NCI-H82 (cell line): ENCODE measurements around the gene COQ7.

ENCODE experiments used
- DNase-seq: peaks from one replicate; lab custom pipeline; 2025; lab: John Stamatoyannopoulos, UW

Gene COQ7

DNA sequence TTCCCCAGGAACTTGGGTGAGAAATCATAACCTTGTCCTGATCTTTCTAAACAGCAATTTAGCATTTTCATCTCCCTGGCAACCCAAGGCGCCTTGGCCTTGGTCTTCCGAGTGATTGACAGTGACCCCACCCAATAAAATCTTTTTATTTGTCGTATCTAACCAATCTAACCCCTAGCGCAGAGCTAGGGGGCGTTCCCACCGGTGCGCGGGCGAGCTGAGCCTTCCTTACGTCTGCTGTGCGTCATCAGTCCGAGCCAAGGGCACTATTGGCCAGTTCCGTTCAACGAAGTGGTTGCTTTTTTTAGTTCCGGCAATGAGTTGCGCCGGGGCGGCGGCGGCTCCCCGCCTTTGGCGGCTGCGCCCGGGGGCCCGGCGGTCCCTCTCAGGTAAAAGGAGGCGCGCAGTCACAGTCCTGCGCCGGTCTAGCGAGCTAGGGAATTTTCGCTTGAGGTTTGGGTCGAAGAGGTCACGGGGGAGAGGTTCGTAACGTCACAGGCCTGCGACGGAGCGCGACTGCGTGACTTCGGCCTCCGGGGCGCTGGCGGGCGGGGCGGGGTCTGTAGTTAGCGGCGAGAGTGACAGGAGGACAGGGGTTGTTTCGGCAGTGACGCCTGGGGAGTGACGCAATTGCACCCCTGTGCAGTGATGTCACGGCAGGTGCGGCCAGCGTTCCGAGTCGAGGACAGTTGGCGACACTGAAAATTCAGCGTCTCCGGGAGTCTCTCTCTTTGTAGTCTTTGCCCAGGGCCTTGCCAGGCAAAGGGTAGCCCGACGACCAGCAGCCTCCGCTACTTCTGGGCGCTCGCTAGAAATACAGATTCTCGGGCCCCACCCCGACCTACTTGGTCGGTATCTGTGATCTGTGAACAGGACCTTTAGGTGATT lies at the start of gene COQ7:
COQ7 (plus strand) TSS at position 266 of the 888 bp plus-strand sequence; CDS start at position 317, 51 bp downstream.
- DNase-seq, result peak; percentile 100

DNA sequence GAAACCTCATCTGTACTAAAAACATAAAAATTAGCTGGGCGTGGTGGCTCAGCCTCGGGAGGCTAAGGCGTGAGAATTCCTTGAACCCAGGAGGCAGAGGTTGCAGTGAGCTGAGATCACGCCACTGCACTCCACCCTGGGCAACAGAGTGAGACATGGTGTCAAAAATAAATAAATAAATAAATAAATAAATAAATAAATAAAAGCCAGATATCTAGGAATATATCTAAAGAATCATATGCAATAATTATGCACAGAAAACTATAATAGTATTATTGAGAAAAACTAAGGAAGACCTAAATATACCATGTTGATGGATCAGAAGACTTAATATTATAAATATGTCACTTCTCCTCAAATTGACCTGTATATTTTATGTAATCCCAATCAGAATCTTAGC lies 46.7 kb upstream of the COQ7 start:
- no peak for DNase-seq

DNA sequence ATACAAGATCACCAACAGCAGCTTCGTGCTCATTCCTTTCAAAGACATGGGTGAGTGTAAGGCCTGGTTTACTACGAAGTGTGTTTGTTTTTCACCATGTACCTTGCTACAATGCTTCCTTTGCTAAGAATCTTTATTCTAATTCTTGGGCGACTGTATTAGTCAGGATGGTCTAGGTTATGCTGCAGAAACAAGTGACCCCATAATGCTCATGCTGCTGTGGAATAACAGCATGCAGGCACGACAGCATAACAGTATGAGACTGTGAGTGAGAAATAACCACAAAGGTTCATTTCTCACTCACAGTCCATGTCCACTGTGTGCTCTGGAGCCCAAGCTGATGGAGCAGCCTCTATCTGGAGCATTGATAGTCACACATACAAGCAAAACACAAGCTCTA lies 45.7 kb upstream of the COQ7 start:
- DNase-seq, result no peak

DNA sequence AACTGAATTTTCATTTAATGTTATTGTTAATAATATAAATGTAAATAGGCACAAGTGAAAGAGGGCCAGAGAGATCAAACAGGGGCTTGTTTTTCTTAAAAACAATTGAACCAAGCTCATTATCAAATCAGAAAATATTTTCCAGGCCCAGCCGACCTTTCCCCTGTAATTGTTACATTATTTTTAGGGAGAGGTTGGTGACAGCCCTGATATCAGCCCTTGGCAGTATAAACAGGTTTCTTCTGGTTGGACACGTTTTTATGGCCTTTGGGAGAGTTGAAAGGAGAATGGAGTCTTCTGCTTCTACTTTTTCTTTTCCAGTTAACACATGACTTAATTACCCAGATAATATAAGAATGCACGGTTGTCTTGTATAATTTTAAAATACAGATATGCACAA lies 40.0 kb upstream of the COQ7 start:
- DNase-seq, result no peak

DNA sequence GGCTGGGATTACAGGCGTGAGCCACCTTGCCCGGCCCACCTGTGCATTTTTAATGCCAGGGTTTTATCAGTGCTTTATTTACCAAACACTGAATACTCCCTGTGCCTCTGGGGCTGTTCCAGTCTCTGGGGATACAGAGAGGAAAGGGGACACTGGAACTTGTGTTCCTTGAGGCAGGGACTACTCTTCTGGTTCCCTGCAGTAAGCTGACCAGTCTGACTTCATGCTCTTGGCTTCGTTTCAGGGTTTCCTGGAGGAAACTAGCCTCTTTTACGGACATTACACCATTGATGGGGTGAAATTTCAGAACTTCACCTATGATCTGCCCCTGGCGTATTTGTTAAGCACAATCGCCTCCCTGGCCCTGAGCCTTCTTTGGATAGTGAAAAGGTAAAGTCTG lies 37.4 kb upstream of the COQ7 start:
- DNase-seq, result no peak

DNA sequence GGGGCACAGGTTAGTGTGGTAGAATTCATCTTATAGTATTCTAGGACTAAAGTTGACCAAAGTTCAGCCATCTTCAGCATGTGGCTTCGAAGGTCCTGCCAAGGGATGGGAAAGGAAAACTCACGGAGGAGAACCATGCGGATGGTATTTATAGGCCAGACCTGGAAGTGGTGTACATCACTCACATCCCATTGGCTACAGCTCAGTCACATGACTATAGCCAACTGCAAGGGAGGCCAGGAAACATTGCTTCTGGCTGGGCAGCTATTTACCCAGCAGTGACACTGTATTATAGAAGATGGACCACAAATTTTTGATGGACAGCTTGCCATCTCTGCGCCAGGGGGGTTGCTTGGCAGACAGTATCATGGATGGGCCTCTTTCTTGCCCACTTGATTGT lies 35.7 kb upstream of the COQ7 start:
- no peak for DNase-seq

DNA sequence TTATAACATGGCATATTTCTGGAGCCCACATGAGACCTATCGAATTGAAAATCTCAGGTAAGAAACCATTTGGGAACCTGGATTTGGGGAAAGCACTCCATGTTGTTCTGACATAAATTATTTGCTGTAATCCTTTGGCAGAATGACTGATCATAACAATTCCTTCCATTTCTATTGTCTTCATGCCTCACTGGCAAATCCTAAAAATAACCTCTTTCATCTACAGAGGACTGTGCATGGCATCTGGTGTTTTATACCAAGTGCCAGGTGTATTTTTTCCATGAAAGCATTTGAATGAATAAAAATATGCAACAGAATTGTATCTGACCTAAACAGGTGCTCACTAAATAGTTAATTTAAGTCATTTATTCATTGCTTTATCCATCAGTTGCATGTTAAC lies 33.7 kb upstream of the COQ7 start:
- no peak for DNase-seq

DNA sequence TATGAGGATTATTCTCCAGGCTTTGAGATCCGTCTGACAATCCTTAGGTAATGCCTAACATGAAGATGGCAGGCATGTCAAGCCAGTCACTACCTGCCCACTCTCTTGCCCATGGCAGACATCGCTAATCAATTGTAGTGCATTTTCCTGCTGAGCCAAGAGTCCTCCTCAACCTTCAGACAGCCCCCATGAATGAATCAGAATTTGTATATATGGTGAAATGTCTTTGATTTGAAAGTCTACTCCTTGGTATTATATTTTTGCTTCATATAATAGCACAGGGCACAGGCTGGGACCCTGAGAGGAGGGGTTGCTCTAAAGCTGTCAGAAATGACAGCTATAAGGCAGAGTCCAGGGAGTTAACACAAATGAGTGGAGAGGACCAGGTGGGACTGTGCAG lies 27.0 kb upstream of the COQ7 start:
- no peak for DNase-seq

DNA sequence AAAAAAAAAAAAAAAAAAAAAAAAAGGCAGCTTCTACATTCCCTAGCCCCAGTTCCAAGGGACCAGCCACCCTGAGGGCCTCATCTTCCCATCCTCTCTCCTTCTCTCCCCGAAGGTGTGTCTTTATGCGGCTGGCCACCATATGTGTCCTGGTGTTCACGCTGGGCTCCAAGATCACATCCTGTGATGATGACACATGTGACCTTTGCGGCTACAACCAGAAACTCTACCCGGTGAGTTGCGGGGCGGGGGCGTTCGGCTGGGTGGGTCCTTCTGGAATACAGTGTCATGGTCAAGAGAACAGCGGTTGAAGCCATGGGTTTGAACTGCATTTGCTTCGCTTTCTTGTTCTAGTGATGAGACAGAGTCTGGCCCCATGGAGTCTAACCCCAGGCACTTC lies 22.6 kb upstream of the COQ7 start:
- DNase-seq, result no peak

DNA sequence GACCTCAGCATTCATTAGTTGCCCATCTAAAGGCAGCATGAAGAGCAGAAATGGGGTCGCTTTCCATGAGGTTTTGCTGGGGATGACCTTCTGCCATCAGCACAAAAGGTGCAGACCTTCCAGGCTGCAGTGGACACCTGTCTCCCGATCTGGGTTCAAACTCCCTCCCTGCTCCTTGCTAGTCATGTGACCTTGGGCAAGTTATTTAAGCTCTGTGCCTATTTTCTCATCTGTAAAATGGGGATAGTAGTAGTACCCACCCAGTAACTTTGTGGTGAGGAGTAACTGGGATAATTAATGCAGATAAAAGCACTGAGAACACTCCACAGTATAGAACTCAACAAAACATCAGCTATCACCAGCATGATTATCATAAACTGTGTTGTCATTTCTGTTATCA lies 21.4 kb upstream of the COQ7 start:
- DNase-seq, result no peak

DNA sequence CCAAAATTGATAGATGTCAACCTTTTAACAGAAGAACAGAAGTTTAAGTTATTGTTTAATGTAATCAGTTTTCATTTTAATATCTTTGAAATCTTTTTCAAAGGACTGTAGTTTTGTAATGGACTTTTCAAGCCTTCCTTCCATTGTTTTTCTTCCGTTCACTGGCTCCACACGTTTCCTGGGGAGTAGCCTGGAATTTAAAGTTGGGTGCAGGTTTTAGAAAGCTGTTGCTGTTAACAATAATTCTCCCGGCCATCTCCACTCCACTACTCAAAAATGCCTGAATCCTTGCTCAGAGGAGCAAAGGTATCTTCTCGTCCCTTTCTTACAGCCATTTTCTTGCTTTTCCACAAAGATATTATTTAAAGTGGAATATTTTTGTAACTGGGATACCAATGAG lies 4.7 kb upstream of the COQ7 start:
- DNase-seq, result no peak

DNA sequence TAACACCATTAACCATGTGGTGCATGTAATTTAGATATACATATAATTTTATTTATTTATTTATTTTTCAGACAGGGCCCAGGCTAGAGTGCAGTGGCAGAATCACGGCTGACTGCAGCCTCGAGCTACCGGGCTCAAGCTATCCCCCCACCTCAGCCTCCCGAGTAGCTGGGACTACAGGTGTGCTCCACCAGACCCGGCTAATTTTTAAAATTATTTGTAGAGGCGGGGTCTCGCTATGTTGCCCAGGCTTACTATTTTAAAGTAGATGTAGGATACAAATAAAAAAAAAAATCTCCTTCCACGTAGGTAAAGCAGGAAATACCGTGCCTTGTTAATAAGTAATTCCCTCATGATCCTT lies 446 bp upstream of the COQ7 start:
- DNase-seq, result no peak

DNA sequence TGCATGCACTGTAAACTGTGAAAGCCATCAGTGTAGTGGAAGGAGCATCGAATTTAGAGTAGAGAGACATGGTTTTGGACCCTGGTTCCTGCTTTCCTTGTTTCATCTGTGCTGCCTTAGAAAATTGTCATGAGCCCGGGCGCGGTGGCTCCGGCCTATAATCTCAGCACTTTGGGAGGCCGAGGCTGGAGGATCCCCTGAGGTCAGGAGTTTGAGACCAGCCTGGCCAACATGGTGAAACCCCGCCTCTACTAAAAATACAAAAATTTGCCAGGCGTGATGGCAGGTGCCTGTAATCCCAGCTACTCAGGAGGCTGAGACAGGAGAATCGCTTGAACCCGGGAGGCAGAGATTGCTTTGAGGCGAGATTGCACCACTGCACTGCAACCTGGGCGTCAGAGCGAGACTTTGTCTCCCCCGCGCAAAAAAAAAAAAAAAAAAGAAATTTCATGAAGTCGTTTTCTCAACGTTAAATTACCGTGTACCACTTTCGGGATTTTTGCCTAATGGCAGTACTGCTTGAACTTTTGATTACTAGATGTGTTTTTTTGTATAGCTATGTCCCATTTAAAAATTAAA lies 912 bp downstream of the COQ7 start:
- no peak for DNase-seq

DNA sequence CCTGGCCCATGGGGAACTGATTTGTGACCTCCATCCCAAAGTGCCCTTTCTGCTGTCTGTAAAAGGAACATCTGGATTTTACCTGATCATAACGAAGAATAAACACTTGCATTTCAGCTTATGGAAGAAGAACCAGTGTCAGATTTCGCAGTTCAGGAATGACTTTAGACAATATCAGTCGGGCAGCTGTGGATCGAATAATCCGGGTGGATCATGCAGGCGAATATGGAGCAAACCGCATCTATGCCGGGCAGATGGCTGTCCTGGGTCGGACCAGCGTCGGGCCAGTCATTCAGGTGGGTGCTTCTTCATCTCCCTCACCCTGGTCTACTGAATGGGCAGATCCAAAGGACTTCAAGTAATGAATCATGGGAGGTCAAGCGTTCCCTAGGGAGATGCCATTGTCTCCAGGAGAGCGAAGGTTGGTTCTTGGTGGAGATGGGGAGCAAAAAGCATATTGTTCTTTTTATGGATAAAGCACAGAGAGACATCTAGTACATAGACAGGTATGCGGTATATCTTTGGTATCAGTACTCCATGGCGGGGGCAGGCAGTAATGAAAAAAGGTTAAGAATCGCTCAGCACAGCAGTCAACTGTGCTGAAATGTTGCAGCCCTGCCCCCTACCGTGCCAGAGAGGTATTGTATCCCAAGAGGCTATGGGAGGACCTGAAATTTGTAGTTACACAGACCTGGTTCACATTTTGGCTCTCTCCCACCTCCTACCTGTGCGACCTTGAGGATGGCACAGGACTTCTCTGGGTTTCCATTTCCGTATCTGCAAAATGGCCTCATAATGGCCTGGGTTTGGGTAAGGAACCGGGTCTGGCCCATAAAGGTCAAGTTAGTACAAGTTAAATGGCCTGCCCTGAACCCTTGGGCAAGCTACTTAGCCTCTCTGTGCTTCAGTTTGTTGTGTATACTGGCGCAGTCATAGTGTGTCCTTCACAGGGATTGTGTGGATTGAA lies 4.7 kb downstream of the COQ7 start:
- DNase-seq, result peak; percentile 74

DNA sequence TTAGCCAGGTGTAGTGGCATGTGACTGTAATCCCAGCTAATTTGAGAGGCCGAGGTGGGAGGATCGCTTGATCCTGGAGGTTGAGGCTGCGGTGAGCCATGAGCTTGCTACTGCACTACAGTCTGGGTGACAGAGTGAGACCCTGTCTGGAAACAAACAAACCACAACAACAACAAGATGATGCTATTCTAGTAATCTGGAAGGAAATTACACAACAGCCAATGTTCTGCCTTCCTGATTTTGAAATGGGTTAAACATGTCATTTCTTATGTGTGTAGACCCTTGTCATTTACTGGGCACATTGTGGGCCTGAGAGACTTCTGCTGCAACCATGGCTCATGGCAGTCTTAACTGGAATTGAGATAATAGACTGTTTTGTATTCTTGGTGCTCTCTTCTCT lies 5.9 kb downstream of the COQ7 start:
- DNase-seq, result no peak

DNA sequence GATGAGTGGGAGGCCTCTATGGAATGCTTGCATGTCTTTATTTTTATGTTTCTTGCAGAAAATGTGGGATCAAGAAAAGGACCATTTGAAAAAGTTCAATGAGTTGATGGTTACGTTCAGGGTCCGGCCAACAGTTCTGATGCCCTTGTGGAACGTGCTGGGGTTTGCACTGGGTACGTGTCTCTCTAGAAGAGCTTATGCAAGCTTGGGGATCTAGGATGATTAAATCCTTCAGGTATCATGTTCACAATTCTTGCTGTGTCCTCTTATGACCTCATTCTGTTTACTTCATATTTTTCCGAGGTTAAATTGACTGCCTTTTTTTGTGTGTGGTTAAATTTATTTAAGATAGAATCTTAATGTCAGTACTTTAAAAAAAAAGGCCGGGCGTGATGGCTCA lies 6.4 kb downstream of the COQ7 start:
- DNase-seq, result no peak

DNA sequence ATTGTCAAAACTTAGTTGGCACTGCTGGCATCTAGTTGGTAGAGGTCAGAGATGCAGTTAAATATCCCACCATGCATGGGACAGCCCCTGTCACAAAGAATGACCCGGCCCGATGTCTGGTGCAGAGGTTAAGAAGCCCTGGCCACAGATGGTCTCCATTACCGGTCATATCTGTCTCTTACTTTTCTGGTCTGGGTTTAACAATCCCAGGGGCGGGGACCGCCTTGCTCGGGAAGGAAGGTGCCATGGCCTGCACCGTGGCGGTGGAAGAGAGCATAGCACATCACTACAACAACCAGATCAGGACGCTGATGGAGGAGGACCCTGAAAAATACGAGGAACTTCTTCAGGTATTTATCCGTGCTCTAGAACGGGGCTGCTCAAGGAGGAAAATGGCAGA lies 8.1 kb downstream of the COQ7 start:
- no peak for DNase-seq

DNA sequence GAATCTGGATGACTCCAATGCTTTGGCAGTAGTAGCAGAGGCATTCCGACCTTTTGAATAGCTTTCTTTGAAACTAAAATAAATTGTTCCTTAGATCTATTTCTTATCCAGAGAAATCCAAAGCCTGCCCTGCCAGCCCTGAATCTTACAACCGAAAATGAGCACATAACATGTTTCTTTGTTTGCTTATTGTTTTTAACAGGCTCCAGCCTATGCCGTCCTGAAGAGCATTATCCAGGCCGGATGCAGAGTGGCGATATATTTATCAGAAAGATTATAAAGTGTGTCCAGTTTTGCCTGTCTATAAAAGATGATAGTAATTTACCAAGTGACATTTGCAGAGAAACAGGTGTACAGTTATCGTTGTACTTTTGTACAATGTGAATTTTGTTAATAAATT lies 10.5 kb downstream of the COQ7 start:
- no peak for DNase-seq

DNA sequence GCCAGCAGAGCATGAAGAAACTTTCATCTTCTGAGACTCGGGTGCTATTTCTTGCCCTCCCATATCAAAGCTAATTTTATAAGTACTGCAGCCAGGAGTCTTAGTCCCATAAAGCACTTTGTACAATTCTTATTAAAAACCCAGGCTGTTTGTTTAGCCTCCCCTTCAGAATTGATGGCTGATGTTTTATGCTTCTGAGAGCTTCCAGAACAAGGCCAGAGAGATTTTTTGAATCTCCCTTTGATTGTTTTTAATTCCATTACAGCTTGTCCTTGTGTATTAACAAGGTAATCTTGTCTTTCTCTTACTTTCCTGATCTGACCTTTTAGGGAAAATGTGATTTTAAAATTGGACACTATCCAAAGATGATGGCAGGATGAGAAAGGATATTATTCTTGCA lies 16.3 kb downstream of the COQ7 start:
- DNase-seq, result no peak

DNA sequence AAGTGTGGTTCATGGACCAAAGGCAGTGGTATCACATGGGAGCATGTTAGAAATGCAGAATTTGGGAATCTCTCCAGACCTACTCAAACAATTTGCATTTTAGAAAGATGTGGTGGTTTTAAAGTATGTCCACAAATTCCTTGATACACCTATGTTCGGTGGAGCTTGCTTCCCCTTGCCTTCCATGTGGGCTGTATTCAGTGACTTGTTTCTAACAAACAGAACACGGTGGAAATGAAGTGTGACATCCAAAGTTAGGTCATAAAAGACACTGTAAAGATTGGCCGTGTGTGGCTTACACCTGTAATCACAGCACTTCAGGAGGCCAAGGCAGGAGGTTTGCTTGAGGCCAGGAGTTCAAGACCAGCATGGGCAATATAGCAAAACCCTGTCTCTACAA lies 16.7 kb downstream of the COQ7 start:
- DNase-seq, result no peak

DNA sequence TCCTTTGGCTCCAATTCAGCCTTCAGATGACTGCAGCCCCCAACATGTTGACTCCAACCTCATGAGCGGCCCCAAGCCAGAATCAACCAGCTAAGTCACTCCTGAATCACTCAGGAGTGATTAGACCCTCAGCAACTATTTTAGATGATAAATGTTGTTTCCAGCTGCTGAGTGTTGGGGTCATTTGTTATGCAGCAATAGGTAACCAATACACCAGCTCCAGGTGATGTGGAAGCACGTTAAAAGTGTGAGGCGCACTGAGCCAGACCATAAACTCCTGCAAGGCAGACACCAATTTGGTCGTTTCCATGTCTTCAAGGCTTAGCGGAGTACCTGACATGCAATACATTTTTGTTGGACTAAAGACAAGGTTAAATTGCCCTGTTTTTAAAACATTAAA lies 17.5 kb downstream of the COQ7 start:
- DNase-seq, result no peak

DNA sequence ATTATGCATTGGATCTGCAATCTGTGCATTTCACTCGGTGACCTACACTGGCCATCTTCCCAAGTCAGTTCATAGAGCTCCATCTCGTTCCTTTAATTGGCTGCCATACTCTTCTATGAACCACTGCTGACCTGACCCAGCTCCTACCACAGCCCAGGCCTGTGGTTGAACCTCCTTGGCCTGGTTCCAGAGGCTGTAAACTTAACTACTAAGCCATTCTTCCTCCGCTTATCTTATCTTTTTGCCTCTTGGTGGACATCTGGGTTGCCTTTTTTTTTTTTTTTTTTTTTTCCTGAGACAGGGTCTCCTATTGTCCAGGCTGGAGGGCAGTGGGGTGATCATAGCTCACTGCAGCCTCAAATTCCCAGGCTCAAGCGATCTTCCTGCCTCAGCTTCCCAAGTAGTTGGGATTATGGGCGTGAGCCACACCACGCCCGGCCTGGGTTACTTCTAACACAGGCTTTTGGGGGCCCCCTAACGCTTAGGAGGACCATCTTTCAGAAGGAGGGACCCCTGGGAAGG lies 18.3 kb downstream of the COQ7 start:
- peak; percentile 16 for DNase-seq
